Occipital lobe (tissue), 2 donors: Measurements from ENCODE around the gene PTK6. TPM values are rescaled to one million over a fixed set of nuclear protein-coding genes. Genes with fewer than 3 reads are reported as not detected.
"Not testable (repeated sequence)": the region's sequence is repeated elsewhere in the genome, so short reads cannot be mapped to it uniquely, and the experiment has no call there.

Experiments used
- DNase-seq: peaks from one replicate; lab custom pipeline; 2025; lab: John Stamatoyannopoulos, UW
- total RNA-seq: library from RNA; depleted of rRNA; stranded (reverse); fragments of >200 nt; gene quantifications from one replicate; pipeline ENCODE4 v1.2.3, GENCODE V29; 2014

PTK6 gene
- total RNA-seq = 0.16 TPM

GRCh38 chr20:63536997-63537524, at the start of gene PTK6:
TSS of gene PTK6 (minus strand) at chr20:63537376. CDS start at chr20:63537314, 62 bp downstream.
- no peak for DNase-seq

GRCh38 chr20:63586797-63587196, 49.6 kb upstream of the PTK6 start:
- DNase-seq = no peak

- DNase-seq = no peak
Observed at GRCh38 chr20:63585616-63586565, 48.7 kb upstream of the PTK6 start.

- DNase-seq = no peak
Observed at GRCh38 chr20:63582382-63583063, 45.3 kb upstream of the PTK6 start.

- no peak for DNase-seq
Observed at GRCh38 chr20:63580796-63581461, 43.8 kb upstream of the PTK6 start.

GRCh38 chr20:63579017-63579694, 42.0 kb upstream of the PTK6 start:
- no peak for DNase-seq

GRCh38 chr20:63578224-63579016, 41.2 kb upstream of the PTK6 start:
- no peak for DNase-seq

GRCh38 chr20:63577317-63577894, 40.2 kb upstream of the PTK6 start:
- no peak for DNase-seq

GRCh38 chr20:63576311-63576710, 39.1 kb upstream of the PTK6 start:
- no peak for DNase-seq

GRCh38 chr20:63574829-63575743, 37.9 kb upstream of the PTK6 start:
- DNase-seq = no peak

- DNase-seq = peak; percentile 41
Observed at GRCh38 chr20:63574156-63574828, 37.1 kb upstream of the PTK6 start, which contains the start of gene HELZ2. TSS of gene HELZ2 (minus strand) at chr20:63574239. CDS start at chr20:63572385, 1,854 bp downstream.

GRCh38 chr20:63573647-63574131, 36.5 kb upstream of the PTK6 start:
- DNase-seq = no peak

- no peak for DNase-seq
Observed at GRCh38 chr20:63572788-63573646, 35.8 kb upstream of the PTK6 start.

GRCh38 chr20:63572071-63572787, 35.1 kb upstream of the PTK6 start:
- DNase-seq = no peak

GRCh38 chr20:63571087-63571478, 33.9 kb upstream of the PTK6 start:
- DNase-seq = not testable (repeated sequence)
